ENCODE measurements around the gene VPS13D.
A peak's percentile ranks its signal among the peaks of the same experiment; 100 is the strongest.
"Not testable (repeated sequence)": the region's sequence is repeated elsewhere in the genome, so short reads cannot be mapped to it uniquely, and the experiment has no call there.

Gene VPS13D

DNA sequence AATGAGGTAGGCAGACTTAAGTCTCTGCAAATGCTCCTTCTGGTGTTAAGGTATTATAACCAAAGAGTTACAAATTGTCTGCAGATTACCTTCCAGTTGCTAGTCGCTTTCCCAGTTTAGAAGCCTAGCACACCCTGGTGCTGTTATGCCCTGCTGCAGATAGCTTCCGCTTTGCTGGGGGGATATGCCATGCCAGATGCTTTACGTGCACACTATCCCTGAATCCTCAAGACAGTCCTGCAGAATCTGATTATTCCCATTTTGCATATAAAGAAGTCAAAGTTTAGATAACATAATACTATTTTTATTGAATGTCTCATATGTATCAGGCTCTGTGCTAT is 221.7 kb downstream of the VPS13D start:
- no peak for ATAC-seq
- DNase-seq: no peak

DNA sequence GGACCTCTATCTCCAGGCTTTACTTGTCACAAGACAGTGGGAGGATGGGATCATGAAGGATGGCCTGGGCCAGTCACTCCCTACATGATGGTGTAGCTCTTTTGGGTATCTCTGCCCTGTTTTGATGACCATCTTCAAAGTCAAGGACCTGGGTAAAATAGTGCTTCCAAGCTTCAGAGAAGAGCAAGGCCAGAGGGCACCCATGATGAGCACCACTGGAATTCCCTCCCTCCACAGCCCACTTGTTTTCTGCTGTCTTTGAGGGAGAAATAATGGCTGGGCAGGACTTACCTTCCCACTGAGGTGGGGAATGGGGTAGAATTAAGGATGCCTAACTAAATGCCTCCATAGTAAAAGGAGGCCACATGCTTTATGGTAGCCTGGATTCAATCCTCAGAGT is 222.4 kb downstream of the VPS13D start:
- no peak for ATAC-seq
- no peak for DNase-seq

DNA sequence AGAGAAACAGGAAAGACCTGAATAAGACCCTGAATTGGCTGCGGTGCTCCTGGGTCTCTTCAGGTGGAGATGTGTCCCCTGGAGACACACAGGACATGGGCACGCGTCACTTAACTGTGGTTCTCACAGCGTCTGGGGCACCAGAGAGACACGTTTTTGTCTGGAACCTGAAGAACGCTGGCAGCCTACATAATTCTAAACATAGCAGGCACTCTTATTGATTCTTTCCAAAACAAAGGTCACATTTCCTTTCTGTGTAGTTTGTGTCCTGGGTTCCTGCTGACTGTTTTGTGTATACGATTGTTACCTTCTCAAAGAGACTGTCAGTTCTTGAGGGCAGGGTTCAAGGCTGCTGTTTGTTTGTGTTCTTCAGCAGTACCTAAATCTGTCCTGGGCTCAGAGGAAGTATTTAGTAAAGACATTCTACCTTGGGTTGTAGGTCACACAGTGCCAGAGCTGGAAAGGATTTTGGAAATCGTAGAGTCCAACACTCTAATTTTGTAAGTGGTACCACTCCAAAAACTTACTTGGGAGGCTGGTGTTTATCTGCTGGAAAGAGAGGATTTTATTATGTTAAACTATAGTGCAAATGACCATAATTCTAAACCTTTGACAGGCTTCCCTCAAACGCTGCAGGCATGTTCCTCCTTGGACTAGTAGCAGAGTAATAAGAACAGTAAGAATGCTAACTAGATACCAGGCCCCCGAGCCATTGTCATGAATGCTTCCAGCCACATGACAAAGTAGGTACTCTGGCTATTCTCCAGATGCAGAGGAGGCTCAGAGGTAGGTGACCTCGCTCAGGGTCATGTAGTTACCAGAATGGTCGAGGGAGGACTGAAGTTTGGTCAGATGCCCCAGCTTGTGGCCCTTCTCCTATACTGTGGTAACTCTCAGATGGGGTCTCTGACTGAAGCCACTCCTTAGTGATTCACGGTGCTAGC is 223.8 kb downstream of the VPS13D start:
- no peak for DNase-seq
- peak; percentile 41 for ATAC-seq

DNA sequence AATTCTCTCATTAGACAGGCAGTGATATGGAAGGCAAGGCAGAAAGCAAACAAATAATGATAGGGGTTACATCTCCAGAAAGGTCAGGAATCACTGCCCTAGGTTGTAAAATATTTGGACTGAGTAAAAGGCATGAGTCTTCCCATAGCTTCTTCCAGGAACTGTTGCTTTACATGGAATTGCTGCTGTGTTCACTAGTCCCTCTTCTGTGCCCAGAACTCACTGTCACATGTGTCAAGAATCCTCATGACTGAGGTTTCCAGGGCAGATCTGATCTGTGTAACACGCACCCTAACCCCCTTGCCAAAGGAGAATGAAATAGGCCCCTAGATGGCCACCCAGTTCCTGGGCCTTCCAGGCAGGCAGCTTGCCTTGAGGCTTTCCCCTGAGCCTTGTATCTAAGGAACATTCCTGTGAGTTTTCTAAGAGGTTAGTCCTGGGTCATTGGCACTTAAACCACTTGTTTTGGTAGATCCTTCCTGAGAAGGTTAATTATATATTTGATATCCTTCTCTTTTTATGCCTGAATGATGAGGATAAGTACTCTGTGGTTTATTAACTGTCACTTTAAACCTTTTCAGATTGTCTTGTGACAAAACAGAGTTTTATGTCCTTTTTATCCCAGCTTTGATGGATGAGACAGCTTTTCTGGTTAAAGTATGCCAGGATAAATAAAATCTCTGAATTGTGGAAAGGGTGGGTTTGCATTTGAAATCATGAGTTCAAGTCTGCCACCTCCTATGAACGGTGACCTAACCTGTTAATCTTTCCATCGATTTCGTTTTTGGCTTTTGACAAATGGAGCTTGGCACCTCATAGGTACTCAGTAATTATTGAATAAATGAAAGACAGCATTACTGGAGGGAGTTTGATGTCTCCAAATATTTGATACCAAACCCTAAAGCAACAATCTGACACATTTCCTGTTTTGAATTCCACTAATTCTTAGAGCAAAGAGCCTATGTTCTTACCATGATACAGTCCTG is 224.9 kb downstream of the VPS13D start:
- DNase-seq: no peak
- ATAC-seq: no peak

- ATAC-seq, DNase-seq: not testable (repeated sequence)
These were observed 226.3 kb downstream of the VPS13D start for GRCh38 chr1:12456081-12456480.

GRCh38 chr1:12456979-12457378 is 227.1 kb downstream of the VPS13D start:
- DNase-seq: no peak
- ATAC-seq: no peak

GRCh38 chr1:12457771-12458170 is 227.9 kb downstream of the VPS13D start:
- no peak for ATAC-seq
- no peak for DNase-seq

GRCh38 chr1:12458571-12458970 is 228.7 kb downstream of the VPS13D start:
- DNase-seq: no peak
- no peak for ATAC-seq

GRCh38 chr1:12460121-12460520 is 230.3 kb downstream of the VPS13D start:
- no peak for ATAC-seq
- DNase-seq: no peak

DNA sequence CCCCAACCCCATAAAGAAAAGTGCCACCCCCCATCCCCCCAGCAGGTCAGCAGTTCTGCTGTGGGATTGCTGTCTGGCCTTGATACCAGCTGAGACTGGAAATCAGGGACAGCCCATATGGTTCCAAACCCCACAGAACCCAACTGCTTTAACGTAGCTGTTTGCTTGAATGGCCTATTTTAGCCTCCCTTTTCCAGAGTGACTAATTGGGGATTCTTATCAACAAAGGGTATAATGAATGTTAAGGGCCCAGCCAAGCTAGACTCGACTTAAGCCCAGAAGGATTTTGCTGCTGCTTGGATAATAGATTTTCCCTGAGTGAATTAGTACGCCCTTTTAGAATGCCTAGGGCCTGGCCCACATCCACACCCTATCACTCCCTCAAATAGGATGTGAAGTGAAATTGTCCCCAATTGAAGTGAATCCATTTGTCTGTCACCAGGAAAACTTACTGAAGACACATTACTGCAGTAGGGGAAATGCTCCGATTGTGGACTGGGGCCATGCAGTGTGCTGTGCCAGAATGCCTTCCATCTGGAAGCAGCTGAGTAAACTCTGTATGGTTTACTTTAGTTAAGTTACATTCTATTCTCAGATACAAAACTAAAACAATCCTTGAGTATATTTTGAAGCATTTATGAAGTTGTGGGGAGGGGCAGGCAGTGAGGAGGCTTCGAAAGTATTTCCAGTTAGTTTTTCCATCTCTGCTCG is 231.2 kb downstream of the VPS13D start:
- ATAC-seq (no peak), DNase-seq (no peak)

DNA sequence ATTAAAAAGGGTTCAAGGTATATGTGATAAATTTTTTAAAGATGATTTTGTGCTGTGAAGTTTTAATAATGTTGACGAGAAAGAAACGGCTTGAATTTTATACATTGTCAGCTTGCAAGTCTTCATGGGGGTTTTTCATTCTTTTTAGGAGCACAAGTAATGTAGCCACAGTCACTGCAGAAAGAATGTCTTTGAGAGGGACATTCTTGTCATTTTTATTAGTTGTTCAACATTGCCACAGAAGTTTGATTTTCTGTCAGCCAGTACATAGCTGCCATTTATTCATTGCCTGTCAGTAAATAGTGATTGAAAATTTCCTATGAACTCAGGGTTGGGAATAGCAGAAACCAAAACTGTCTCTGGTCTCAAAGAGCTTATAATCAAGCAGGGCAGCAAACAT is 231.9 kb downstream of the VPS13D start:
- no peak for ATAC-seq
- DNase-seq: no peak

GRCh38 chr1:12462586-12462985 is 232.8 kb downstream of the VPS13D start:
- DNase-seq (no peak), ATAC-seq (no peak)

DNA sequence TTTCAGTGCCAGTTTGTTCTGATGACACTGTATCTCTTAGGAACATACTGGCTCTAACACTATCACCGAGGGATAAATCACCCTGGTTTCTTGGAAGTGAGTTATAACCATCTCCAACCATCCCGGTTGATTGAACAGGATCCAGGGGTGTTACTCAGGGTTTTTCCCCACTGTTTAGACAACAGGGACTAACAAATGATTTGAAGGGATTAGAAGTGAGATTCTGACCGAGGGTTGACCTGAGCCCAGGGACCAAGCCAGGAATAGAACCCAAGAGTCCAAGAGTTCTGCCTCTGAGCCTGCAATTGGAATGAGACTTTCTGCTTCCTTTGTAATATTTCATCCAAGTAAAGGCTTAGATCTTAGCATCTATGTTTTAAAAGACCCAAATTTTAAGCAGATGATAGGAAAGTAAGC is 234.2 kb downstream of the VPS13D start:
- DNase-seq: no peak
- ATAC-seq: no peak

DNA sequence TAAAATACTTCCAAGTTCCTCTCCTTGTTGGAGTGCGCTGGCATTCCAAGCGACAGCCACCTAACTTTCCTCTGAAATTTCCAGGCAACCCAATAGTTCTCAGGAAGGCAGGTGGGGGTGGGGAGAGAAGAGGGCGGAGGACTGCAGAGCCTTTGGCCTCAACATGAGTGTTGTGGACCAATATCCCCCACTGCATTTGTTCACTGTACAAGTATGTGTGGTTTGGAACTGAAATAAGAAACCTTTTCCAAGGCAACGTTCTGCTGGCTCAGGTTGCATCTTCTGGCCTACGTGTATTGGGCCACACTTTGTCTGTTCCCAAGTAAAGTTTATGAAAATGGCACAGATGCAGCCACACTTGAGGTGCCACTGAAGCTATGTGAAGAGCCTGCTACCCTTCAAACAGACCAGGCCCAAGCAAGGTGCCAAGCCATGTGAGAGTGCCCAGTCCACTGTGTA is 234.8 kb downstream of the VPS13D start:
- DNase-seq (no peak), ATAC-seq (no peak)

DNA sequence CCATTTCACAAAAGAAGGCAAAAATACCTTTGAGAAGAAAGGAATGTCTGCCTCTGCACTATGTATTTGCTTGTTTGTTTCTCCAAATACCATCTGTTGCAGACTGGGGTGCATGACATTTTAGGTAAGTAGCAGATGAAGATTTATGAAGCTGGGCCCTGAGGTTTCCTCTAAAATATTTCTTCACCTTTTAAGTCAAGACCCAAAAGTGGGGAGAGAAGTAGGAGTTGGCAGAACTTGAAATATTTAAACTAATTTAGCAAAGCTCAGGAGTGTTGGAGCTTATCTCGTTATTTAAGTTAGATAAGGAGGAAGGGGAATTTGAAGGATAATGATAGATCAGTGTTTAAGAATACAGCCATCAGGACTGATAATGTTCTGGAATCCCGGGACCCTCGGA is 235.3 kb downstream of the VPS13D start:
- ATAC-seq (no peak), DNase-seq (no peak)

DNA sequence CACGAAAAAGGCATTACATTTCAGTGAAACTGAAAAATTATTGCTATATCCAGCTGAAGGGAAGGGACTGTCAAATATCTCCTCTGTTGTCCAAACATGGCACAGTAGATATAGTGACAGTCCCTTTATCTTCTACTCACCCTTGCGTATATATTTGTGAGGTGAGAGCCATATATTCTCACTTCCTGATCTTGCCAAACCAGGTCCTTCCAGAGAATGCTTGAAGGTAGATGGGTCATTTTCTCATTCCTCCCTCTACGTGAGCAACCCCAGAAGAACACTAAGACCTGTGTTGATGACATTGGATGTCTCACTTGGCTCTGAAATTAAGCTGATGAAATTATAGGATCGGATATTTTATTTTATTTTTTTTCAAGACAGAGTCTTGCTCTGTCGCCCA is 237.0 kb downstream of the VPS13D start:
- ATAC-seq: no peak

GRCh38 chr1:12467570-12468286 is 237.9 kb downstream of the VPS13D start:
- ATAC-seq (peak; percentile 70), DNase-seq (no peak)

More for the DNA sequence above, 237.0 kb downstream of the VPS13D start:
- DNase-seq: no peak

GRCh38 chr1:12468323-12468722 is 238.5 kb downstream of the VPS13D start:
- DNase-seq: no peak
- ATAC-seq: no peak

DNA sequence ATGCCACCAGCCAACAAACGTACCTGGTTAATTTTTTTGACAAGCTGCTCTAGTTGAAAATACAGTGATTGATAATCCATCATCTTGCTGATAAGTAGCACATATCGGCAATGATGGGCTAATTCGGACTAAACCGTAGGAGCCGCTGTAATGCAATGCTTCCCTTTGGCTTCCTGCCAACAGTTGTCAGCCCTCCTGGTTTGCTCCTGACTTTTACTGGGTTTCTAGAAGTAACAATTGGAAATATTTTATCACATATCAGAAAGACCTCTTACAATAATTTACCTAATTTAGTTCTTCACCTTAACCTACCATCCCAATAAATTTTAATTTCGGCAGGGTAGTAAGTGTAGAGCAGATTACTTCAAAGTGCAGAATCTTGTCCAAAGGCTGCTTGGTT is 239.7 kb downstream of the VPS13D start:
- no peak for DNase-seq
- no peak for ATAC-seq

DNA sequence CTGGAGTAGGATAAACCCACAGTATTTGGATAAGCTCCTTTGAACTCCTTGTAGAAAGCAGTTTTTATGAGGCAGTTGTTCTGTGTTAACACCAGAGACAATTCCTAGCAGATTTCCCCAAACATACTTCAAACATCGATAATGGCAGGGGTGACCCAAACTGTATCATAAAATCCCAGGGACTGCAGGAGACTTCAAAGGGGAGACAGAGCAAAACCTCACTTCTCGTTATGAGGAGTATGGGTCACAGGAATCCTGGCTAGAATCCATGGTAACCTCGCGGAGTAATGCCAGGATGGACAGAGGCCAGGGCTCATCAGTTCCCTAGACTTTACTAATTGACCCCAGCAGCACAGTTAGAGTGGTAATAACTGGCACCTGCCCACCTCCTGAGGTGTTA is 240.2 kb downstream of the VPS13D start:
- no peak for DNase-seq

DNA sequence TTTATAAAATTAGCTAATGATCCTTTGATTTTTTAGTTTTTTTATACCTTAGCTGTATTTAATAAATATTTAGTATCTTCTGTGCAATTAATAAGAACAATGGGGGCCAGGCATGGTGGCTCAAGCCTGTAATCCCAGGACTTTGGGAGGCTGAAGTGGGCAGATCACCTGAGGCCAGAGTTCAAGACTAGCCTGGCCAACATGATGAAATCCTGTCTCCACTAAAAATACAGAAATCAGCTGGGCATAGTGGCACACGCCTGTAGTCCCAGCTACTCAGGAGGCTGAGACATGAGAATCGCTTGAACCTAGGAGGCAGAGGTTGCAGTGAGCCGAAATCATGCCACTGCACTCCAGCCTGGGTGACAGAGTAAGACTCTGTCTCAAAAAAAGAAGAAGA is 241.1 kb downstream of the VPS13D start:
- ATAC-seq, DNase-seq: not testable (repeated sequence)

More for the DNA sequence above, 240.2 kb downstream of the VPS13D start:
- no peak for ATAC-seq
